HEK293 (cell line): ENCODE results near the gene HIKESHI.

Experiments used
- CTCF ChIP-seq: fragments of 450-650 bp; formaldehyde crosslinking; IDR thresholded peaks from 2 replicates; pipeline ENCODE4 v1.5.1; 2016; ENCODE audit warnings: missing biosample characterization, missing genetic modification characterization
- GFI1B ChIP-seq: fragments of 450-650 bp; formaldehyde crosslinking; IDR thresholded peaks from 2 replicates; pipeline ENCODE4 v1.5.1; 2016; ENCODE audit warnings: missing biosample characterization, missing genetic modification characterization
- TCF7L2 ChIP-seq: IDR thresholded peaks from 2 replicates; pipeline ENCODE4 v1.6.1; 2011; ENCODE audit warnings: low read depth, mild to moderate bottlenecking, inconsistent platforms, low read length, moderate library complexity, borderline replicate concordance
- YY1 ChIP-seq: fragments of 450-650 bp; formaldehyde crosslinking; IDR thresholded peaks from 2 replicates; pipeline ENCODE4 v1.5.1; 2018; ENCODE audit warnings: missing biosample characterization, missing genetic modification characterization
- ZBTB20 ChIP-seq: fragments of 450-650 bp; formaldehyde crosslinking; IDR thresholded peaks from 2 replicates; pipeline ENCODE4 v1.5.1; 2016; ENCODE audit warnings: missing biosample characterization, missing genetic modification characterization
- ZFHX2 ChIP-seq: fragments of 450-650 bp; formaldehyde crosslinking; conservative IDR thresholded peaks from 2 replicates; pipeline ENCODE4 v1.5.1; 2016; ENCODE audit warnings: missing biosample characterization, missing genetic modification characterization
- ZIC2 ChIP-seq: fragments of 450-650 bp; formaldehyde crosslinking; IDR thresholded peaks from 2 replicates; pipeline ENCODE4 v1.5.1; 2016; ENCODE audit warnings: missing biosample characterization, missing genetic modification characterization
- ZNF274 ChIP-seq, 2 experiments: fragments of 200-500 bp in 1 of 2; fragments of 450-650 bp in 1 of 2; sonication (Bioruptor generic) in 1 of 2; formaldehyde crosslinking in 1 of 2; IDR thresholded peaks; 2 replicates each; pipeline versions ENCODE4 v1.5.1 to v1.6.1; 2014 to 2016; ENCODE audit warnings: borderline replicate concordance in 1 of 2, inconsistent platforms in 1 of 2, low read length in 1 of 2, missing biosample characterization in 1 of 2, missing genetic modification characterization in 1 of 2
- ZNF473 ChIP-seq: fragments of 450-650 bp; formaldehyde crosslinking; IDR thresholded peaks from 2 replicates; pipeline ENCODE4 v1.5.1; 2017; ENCODE audit warnings: missing biosample characterization, missing genetic modification characterization
- ZNF660 ChIP-seq: fragments of 450-650 bp; IDR thresholded peaks from 2 replicates; pipeline ENCODE4 v1.5.1; 2018; ENCODE audit warnings: missing biosample characterization, mild to moderate bottlenecking, missing genetic modification characterization
- TF ChIP-seq, protein P1 (sequence below): fragments of 450-650 bp; formaldehyde crosslinking; IDR thresholded peaks from 2 replicates; pipeline ENCODE4 v1.5.1; 2016; ENCODE audit warnings: missing biosample characterization, missing genetic modification characterization

GRCh38 chr11:86377972-86378371, 75.9 kb downstream of the HIKESHI start:
- TF ChIP-seq ZFHX2 (tag by site-specific recombination) (no peak), ZNF473 (no peak), CTCF (tag by site-specific recombination) (no peak), ZBTB20 (tag by site-specific recombination) (no peak), ZIC2 (tag by site-specific recombination) (no peak), ZNF274 (IDR thresholded peaks at IDR 0.05; ENCODE audit: low read length) (no peak), ZNF274 (tag by site-specific recombination; IDR thresholded peaks at IDR 0.05; ENCODE audit: borderline replicate concordance) (no peak), GFI1B (tag by site-specific recombination) (no peak), ZNF660 (tag by site-specific recombination) (no peak), YY1 (no peak), TCF7L2 (no peak)
- TF ChIP-seq, protein P1, sequence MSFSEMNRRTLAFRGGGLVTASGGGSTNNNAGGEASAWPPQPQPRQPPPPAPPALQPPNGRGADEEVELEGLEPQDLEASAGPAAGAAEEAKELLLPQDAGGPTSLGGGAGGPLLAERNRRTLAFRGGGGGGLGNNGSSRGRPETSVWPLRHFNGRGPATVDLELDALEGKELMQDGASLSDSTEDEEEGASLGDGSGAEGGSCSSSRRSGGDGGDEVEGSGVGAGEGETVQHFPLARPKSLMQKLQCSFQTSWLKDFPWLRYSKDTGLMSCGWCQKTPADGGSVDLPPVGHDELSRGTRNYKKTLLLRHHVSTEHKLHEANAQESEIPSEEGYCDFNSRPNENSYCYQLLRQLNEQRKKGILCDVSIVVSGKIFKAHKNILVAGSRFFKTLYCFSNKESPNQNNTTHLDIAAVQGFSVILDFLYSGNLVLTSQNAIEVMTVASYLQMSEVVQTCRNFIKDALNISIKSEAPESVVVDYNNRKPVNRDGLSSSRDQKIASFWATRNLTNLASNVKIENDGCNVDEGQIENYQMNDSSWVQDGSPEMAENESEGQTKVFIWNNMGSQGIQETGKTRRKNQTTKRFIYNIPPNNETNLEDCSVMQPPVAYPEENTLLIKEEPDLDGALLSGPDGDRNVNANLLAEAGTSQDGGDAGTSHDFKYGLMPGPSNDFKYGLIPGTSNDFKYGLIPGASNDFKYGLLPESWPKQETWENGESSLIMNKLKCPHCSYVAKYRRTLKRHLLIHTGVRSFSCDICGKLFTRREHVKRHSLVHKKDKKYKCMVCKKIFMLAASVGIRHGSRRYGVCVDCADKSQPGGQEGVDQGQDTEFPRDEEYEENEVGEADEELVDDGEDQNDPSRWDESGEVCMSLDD: no peak
